Progenitor cell of endocrine pancreas (in vitro differentiated cells): ENCODE data around the gene CCDC33. TPM values are rescaled to one million over a fixed set of nuclear protein-coding genes. Genes with fewer than 3 reads are reported as not detected.

ENCODE experiments used
- DNase-seq: peaks from one replicate; pipeline ENCODE4 v3.0.0; 2021; ENCODE audit warnings: low spot score; ENCODE audit not compliant: unreplicated experiment
- H3K27ac Mint-ChIP-seq: 2 replicates; pipeline ENCODE4 v1.8.0; 2021; ENCODE audit warnings: mild to moderate bottlenecking, moderate library complexity, mixed read lengths
- H3K27me3 Mint-ChIP-seq: 2 replicates; pipeline ENCODE4 v1.8.0; 2021; ENCODE audit warnings: mixed read lengths
- H3K36me3 Mint-ChIP-seq: 2 replicates; pipeline ENCODE4 v1.8.0; 2022; ENCODE audit warnings: mixed read lengths; ENCODE audit not compliant: insufficient read depth
- H3K4me1 Mint-ChIP-seq: 2 replicates; pipeline ENCODE4 v1.8.0; 2021; ENCODE audit warnings: low read depth, mixed read lengths
- H3K4me3 Mint-ChIP-seq: 2 replicates; pipeline ENCODE4 v1.8.0; 2021; ENCODE audit warnings: low read depth, mild to moderate bottlenecking, moderate library complexity, mixed read lengths
- H3K9me3 Mint-ChIP-seq: 2 replicates; pipeline ENCODE4 v1.8.0; 2021; ENCODE audit warnings: low read depth, mixed read lengths
- CTCF ChIP-seq: fragments of 200-600 bp; sonication (generic); IDR thresholded peaks from one replicate; pipeline ENCODE4 v1.5.0; 2021; ENCODE audit warnings: antibody characterized with exemption, mild to moderate bottlenecking; ENCODE audit not compliant: unreplicated experiment
- total RNA-seq: library from RNA; stranded (reverse); gene quantifications from 2 replicates; pipeline ENCODE4 v1.2.1, GENCODE V29; 2021

Gene CCDC33
- total RNA-seq, 1 donor from 2014 or later: 0.84 TPM

GRCh38 chr15:74370471-74370870 is 134.3 kb downstream of the CCDC33 start:
- Mint-ChIP-seq H3K36me3 (no peaks in the 10 kb centered on the region), H3K4me1 (peaks cover 9% of the 10 kb centered on the region), H3K4me3 (no peak overlapping the region), H3K9me3 (no peaks in the 10 kb centered on the region), H3K27me3 (peaks cover 9% of the 10 kb centered on the region), H3K27ac (no peak overlapping the region)
- no peak for DNase-seq
- TF ChIP-seq CTCF: no peak

- H3K4me1 Mint-ChIP-seq: peaks cover 14% of the 10 kb centered on the region
- H3K27ac Mint-ChIP-seq: peak overlapping the region; percentile 29
- peaks cover 9% of the 10 kb centered on the region for H3K27me3 Mint-ChIP-seq
- no peaks in the 10 kb centered on the region for H3K36me3 Mint-ChIP-seq
- peak overlapping the region; percentile 75 for H3K4me3 Mint-ChIP-seq
- TF ChIP-seq CTCF: no peak
- no peaks in the 10 kb centered on the region for H3K9me3 Mint-ChIP-seq
- DNase-seq: no peak
Observed at GRCh38 chr15:74373056-74373650, 137.0 kb downstream of the CCDC33 start.

DNA sequence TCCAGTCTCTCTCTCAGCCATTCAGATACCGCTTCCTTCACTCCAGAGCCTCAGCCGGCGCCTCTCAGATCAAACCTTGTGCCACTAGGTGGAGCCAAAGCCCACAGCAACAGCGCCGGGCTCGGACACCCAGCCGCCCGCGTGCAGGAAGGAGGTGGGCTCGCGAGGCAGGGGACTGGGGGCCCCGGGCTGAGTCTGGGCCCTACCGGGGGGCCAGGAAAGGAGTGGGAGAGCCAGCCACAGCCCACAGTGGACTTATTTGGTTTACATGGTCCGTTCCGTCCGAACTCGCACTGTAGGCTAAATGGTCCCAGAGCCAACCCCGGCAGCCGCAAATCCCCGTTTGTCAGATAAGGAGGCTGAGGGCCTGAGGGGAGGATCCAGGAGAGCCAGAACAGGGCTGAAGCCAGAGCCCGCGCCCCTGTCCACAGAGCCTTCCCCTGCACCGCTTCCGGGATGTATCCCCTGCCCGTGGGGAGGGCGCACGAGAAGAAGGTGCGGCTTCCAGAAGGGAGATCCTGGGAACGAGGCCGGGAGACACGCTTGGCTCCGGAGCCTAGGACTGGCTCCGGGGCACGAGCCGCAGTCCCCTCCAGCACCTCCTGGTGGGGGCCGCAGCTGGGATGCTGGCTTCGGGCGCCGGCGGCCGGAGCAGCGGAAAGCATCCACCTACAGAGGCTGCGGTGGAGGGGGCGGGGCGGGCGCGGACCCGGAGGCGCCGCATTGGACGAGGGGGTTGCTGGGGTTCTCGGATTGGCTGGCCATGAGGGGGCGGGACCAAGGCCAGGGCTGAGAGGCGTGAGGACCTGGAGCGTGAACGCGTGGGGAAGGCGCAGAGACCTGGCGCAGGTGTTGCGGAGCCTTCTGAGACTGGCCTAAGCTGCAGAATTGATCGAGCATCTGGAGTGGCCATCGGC is 137.9 kb downstream of the CCDC33 start:
- peak; percentile 89 for DNase-seq
- H3K4me3 Mint-ChIP-seq: peak overlapping the region; percentile 75
- no peaks in the 10 kb centered on the region for H3K36me3 Mint-ChIP-seq
- no peaks in the 10 kb centered on the region for H3K9me3 Mint-ChIP-seq
- H3K27ac Mint-ChIP-seq: peak overlapping the region; percentile 45
- H3K27me3 Mint-ChIP-seq: peaks cover 9% of the 10 kb centered on the region
- H3K4me1 Mint-ChIP-seq: peaks cover 12% of the 10 kb centered on the region
- TF ChIP-seq CTCF: peak; percentile 85

GRCh38 chr15:74374648-74375302 is 138.6 kb downstream of the CCDC33 start:
- H3K27ac Mint-ChIP-seq: peak overlapping the region; percentile 49
- H3K4me1 Mint-ChIP-seq: peaks cover 8% of the 10 kb centered on the region
- peak overlapping the region; percentile 75 for H3K4me3 Mint-ChIP-seq
- TF ChIP-seq CTCF: peak; percentile 33
- no peaks in the 10 kb centered on the region for H3K9me3 Mint-ChIP-seq
- no peak for DNase-seq
- H3K27me3 Mint-ChIP-seq: peaks cover 7% of the 10 kb centered on the region
- no peaks in the 10 kb centered on the region for H3K36me3 Mint-ChIP-seq

- TF ChIP-seq CTCF: peak; percentile 81
- Mint-ChIP-seq H3K36me3 (no peaks in the 10 kb centered on the region), H3K27me3 (peaks cover 4% of the 10 kb centered on the region), H3K4me3 (peak overlapping the region; percentile 60), H3K9me3 (no peaks in the 10 kb centered on the region), H3K4me1 (peaks cover 8% of the 10 kb centered on the region), H3K27ac (peak overlapping the region; percentile 49)
- peak; percentile 64 for DNase-seq
Observed at GRCh38 chr15:74375303-74375693, 139.2 kb downstream of the CCDC33 start.
